Stomach (tissue), 9 donors: ENCODE results near the gene LLCFC1. TPM values are rescaled to one million over a fixed set of nuclear protein-coding genes. Genes with fewer than 3 reads are reported as not detected.
"Not testable (repeated sequence)": the region's sequence is repeated elsewhere in the genome, so short reads cannot be mapped to it uniquely, and the experiment has no call there.

ENCODE experiments used
- DNase-seq, 2 donors: peaks; one replicate each; pipeline versions ENCODE4 v3.0.0 to v3.0.0-alpha.2; 2013 to 2019
- H3K27ac ChIP-seq, 5 donors: fragments of 200-600 bp in 4 of 5; sonication (generic) in 4 of 5; one replicate each; pipeline ENCODE4 v1.5.1; 2013 to 2019; ENCODE audit warnings: mild to moderate bottlenecking in 1 of 5, moderate library complexity in 1 of 5
- H3K27me3 ChIP-seq, 3 donors: fragments of 200-600 bp; sonication (generic); one replicate each; pipeline ENCODE4 v1.5.1; 2017 to 2019; ENCODE audit warnings: mixed run types in 1 of 3
- H3K36me3 ChIP-seq, 4 donors: fragments of 200-600 bp; sonication (generic); 1 replicate in 3 of 4; 2 replicates in 1 of 4; pipeline ENCODE4 v1.5.1; 2016 to 2019
- H3K4me1 ChIP-seq, 4 donors: fragments of 200-600 bp; sonication (generic); one replicate each; pipeline ENCODE4 v1.5.1; 2016 to 2019
- H3K4me3 ChIP-seq, 4 donors: fragments of 200-600 bp; sonication (generic) in 3 of 4; one replicate each; pipeline ENCODE4 v1.5.1; 2016 to 2019; ENCODE audit warnings: mild to moderate bottlenecking in 1 of 4
- H3K9me3 ChIP-seq, 4 donors: fragments of 200-600 bp; sonication (generic); one replicate each; pipeline ENCODE4 v1.5.1; 2016 to 2019
- EP300 ChIP-seq: sonication (generic); formaldehyde crosslinking; IDR thresholded peaks from one replicate; pipeline ENCODE4 v1.6.1; 2017; ENCODE audit warnings: antibody characterized with exemption
- POLR2A ChIP-seq, 4 donors: fragments of 450-650 bp; IDR thresholded peaks; one replicate each; pipeline ENCODE4 v1.6.1; 2016; ENCODE audit warnings: antibody characterized with exemption in 4 of 4, control low read depth in 2 of 4, mild to moderate bottlenecking in 1 of 4, moderate library complexity in 1 of 4
- POLR2AphosphoS5 ChIP-seq, 3 donors: sonication (generic); formaldehyde crosslinking; IDR thresholded peaks; one replicate each; pipeline ENCODE4 v1.6.1; 2016; ENCODE audit warnings: antibody characterized with exemption in 3 of 3
- WGBS, 5 donors: extraction: QIAGEN DNeasy Blood & Tissue Kit in 3 of 5; methylation state at CpG; one replicate each; pipeline versions ENCODE4 v1.1.5 to v1.1.7; 2013 to 2018; 5-methylcytosine and 5-hydroxymethylcytosine counted together
- intact Hi-C: fragments of 100-400 bp; cut with DNase I; formaldehyde crosslinking; loops from one replicate; pipeline ENCODE4 v1.15.1; 2023; ENCODE audit warnings: low total_unique reads
- polyA plus RNA-seq, 3 donors: library from polyadenylated mRNA; stranded (reverse); fragments of 200-250 nt; gene quantifications; one replicate each; pipeline ENCODE4 v1.2.3, GENCODE V29; 2013
- total RNA-seq, 5 donors: library from RNA; depleted of rRNA; stranded (reverse); fragments of >200 nt; gene quantifications; one replicate each; pipeline versions ENCODE4 v1.1.0 to v1.2.3, GENCODE V29; 2014 to 2016
- TF ChIP-seq, protein P1 (sequence below), 7 experiments: fragments of 450-650 bp in 4 of 7; fragments of 200-600 bp in 3 of 7; sonication (generic) in 3 of 7; IDR thresholded peaks; one replicate each; pipeline ENCODE4 v1.5.1; 2016 to 2019; ENCODE audit warnings: antibody characterized with exemption in 7 of 7, control low read depth in 2 of 7, mild to moderate bottlenecking in 1 of 7
- donor health status: healthy with polysubstance abuse.
- donor health status: Bipolar disorder and iron deficiency.
- donor health status: healthy.

Gene LLCFC1
- total and polyA plus RNA-seq, 8 donors = 0.18 TPM; not detected in 7

DNA sequence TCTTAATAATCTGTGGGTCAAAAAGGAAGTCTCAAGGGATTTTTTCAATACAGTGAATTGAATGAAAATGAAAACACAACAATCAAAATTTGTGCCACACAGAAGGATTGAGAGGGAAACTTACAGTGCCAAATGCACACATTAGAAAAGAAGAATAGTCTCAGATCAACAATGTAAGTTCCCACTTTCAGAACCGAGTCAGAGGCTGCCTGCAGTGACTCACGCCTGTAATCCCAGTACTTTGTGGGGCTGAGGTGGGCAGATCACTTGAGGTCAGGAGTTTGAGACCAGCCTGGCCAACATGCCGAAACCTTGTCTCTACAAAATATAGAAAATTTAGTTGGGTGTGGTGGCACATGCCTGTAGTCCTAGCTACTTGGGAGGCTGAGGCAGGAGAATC lies 35.3 kb downstream of the LLCFC1 start:
- no peak for DNase-seq
- no peaks in the 10 kb centered on the region for H3K4me1 ChIP-seq
- TF ChIP-seq, protein P1, sequence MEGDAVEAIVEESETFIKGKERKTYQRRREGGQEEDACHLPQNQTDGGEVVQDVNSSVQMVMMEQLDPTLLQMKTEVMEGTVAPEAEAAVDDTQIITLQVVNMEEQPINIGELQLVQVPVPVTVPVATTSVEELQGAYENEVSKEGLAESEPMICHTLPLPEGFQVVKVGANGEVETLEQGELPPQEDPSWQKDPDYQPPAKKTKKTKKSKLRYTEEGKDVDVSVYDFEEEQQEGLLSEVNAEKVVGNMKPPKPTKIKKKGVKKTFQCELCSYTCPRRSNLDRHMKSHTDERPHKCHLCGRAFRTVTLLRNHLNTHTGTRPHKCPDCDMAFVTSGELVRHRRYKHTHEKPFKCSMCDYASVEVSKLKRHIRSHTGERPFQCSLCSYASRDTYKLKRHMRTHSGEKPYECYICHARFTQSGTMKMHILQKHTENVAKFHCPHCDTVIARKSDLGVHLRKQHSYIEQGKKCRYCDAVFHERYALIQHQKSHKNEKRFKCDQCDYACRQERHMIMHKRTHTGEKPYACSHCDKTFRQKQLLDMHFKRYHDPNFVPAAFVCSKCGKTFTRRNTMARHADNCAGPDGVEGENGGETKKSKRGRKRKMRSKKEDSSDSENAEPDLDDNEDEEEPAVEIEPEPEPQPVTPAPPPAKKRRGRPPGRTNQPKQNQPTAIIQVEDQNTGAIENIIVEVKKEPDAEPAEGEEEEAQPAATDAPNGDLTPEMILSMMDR (IDR thresholded peaks at IDR 0.05) = no peak
- H3K27ac ChIP-seq = no peak overlapping the region
- intact Hi-C loops = no loop called here
- H3K4me3 ChIP-seq = no peak overlapping the region
- H3K36me3 ChIP-seq = no peaks in the 10 kb centered on the region
- peaks cover 0 to 6% (median 5%) of the 10 kb centered on the region in 4 donors for H3K9me3 ChIP-seq
- no peaks in the 10 kb centered on the region for H3K27me3 ChIP-seq
- WGBS, 5 donors = 65 to 78% (median 68%) methylated on average over 3 of the region's 3 CpGs

DNA sequence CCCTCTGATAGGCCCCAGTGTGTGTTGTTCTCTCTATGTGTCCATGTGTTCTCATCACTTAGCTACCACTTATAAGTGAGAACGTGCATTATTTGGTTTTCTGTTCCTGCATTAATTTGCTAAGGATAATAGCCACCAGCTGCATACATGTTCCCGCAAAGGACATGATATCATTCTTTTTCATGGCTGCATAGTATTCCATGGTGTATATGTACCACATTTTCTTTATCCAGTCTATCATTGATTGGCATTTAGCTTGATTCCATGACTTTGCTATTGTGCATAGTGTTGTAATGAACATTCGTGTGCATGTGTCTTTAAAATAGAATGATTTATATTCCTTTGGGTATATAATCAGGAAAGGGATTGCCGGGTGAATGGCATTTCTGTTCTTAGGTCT lies 39.1 kb downstream of the LLCFC1 start:
- intact Hi-C loops, H3K4me3 ChIP-seq: not testable (repeated sequence)
- WGBS, 5 donors = 83 to 92% (median 86%) methylated on average over 4 of the region's 4 CpGs

DNA sequence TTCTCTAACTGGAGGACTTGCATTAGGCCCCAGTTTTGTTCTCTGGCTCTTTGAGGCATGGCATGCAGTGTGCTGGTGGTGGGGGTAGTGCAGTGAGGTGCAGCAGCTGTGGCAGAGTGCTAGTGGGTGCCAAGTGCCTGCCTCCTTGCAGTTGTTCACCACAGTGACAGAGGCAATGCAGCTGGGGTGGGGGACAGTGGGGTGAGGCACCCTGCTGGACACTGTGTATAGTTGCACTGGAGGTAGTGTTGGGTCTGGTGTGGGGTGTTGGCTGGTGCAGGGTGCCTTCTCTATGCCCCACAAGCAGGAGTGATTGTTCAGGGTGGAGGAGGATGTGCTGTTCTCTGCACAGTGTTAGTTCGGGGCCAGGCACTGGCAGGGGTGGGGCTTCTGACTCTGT lies 44.5 kb downstream of the LLCFC1 start:
- no peak for TF ChIP-seq POLR2A (IDR thresholded peaks at IDR 0.05)
- TF ChIP-seq, protein P1 (IDR thresholded peaks at IDR 0.05) = no peak
- TF ChIP-seq POLR2AphosphoS5 (IDR thresholded peaks at IDR 0.05) = no peak
- no peak for TF ChIP-seq EP300
- Histone ChIP-seq H3K27ac (no peak overlapping the region), H3K4me1 (no peaks in the 10 kb centered on the region), H3K36me3 (no peaks in the 10 kb centered on the region), H3K9me3 (peaks cover 0 to 7% (median 0%) of the 10 kb centered on the region in 4 donors), H3K27me3 (peaks cover 0 to 11% (median 0%) of the 10 kb centered on the region in 3 donors), H3K4me3 (no peak overlapping the region)
- intact Hi-C loops = no loop called here
- 57 to 89% (median 78%) methylated on average over 1 of the region's 1 CpG for WGBS, 5 donors
- no peak for DNase-seq

More for the DNA sequence above, 39.1 kb downstream of the LLCFC1 start:
- not testable (repeated sequence) for H3K27me3 ChIP-seq, H3K4me1 ChIP-seq, DNase-seq, H3K36me3 ChIP-seq, H3K27ac ChIP-seq
- peaks cover 0 to 12% (median 5%) of the 10 kb centered on the region in 4 donors for H3K9me3 ChIP-seq

DNA sequence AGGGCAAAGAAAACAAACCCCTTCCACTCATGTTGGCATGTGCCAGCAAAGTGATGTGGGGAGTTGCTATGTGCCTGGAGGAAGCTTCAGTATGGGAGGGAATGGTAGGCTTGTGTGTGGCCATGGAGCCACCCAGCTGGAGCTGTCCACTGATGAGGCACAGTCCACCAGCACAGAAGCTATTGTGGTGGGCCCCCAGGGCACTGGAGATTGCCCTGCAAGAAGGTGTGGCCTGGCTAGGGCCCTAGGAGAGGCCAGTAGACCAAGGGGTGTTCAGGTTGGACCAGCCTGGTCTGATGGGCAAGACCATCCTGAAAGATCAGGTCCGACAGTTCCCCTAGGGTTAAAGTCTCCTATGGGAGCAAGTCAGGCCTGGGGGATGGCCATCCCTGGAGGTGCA lies 45.0 kb downstream of the LLCFC1 start:
- Histone ChIP-seq H3K27ac (no peak overlapping the region), H3K9me3 (peaks cover 0 to 7% (median 0%) of the 10 kb centered on the region in 4 donors), H3K27me3 (peaks cover 0 to 11% (median 0%) of the 10 kb centered on the region in 3 donors), H3K36me3 (no peaks in the 10 kb centered on the region), H3K4me3 (no peak overlapping the region), H3K4me1 (no peaks in the 10 kb centered on the region)
- TF ChIP-seq POLR2AphosphoS5 (IDR thresholded peaks at IDR 0.05) = no peak
- no peak for TF ChIP-seq EP300
- no peak for TF ChIP-seq POLR2A (IDR thresholded peaks at IDR 0.05)
- TF ChIP-seq, protein P1 (IDR thresholded peaks at IDR 0.05) = no peak
- no peak for DNase-seq
- 79 to 93% (median 87%) methylated on average over 1 of the region's 1 CpG; no CpG with 5 or more reads in 1 of the 5 donors for WGBS, 5 donors
- intact Hi-C loops = no loop called here

Other genes starting within 250 kb of the LLCFC1 start
- gene PRSS1, start 190.0 kb upstream of the LLCFC1 start, total RNA-seq = 10 to 100 TPM in 1 of 5 donors, 1 to 10 TPM in 1, not detected in 3; 10.0 to 20.4 TPM
- 100 to 1,000 TPM in 2 of 3 donors, 10 to 100 TPM in 1; 61.0 to 233 (median 196) TPM for gene PRSS1, start 190.0 kb upstream of the LLCFC1 start, polyA plus RNA-seq
- 10 to 100 TPM in 1 of 5 donors, 1 to 10 TPM in 1, not detected in 3; 1.3 to 86.1 TPM for gene PRSS2, start 168.5 kb upstream of the LLCFC1 start, total RNA-seq
- gene PRSS2, start 168.5 kb upstream of the LLCFC1 start, polyA plus RNA-seq = 10 to 100 TPM; 51.4 to 69.4 (median 59.1) TPM
- gene EPHB6, start 84.4 kb upstream of the LLCFC1 start, total RNA-seq = 1 to 10 TPM; 5.4 to 9.6 (median 8.0) TPM
- 10 to 100 TPM in 2 of 3 donors, 1 to 10 TPM in 1; 6.2 to 23.1 (median 19.3) TPM for gene EPHB6, start 84.4 kb upstream of the LLCFC1 start, polyA plus RNA-seq
- 10 to 100 TPM in 2 of 5 donors, 1 to 10 TPM in 2, not detected in 1; 2.6 to 11.7 (median 10.3) TPM for gene TRPV6, start 53.7 kb upstream of the LLCFC1 start, total RNA-seq
- 1 to 10 TPM; 4.7 to 7.7 (median 7.4) TPM for gene TRPV6, start 53.7 kb upstream of the LLCFC1 start, polyA plus RNA-seq
- not detected for gene TRPV5, start 5.7 kb upstream of the LLCFC1 start, total RNA-seq
- not detected for gene TRPV5, start 5.7 kb upstream of the LLCFC1 start, polyA plus RNA-seq
- gene KEL, start 22.9 kb downstream of the LLCFC1 start, total RNA-seq = 1 to 10 TPM in 1 of 5 donors, not detected in 4; 1.5 TPM
- under 1 TPM in 1 of 3 donors, not detected in 2; 0.85 TPM for gene KEL, start 22.9 kb downstream of the LLCFC1 start, polyA plus RNA-seq
- gene OR9A2, start 87.6 kb downstream of the LLCFC1 start, total RNA-seq = not detected
- gene OR9A2, start 87.6 kb downstream of the LLCFC1 start, polyA plus RNA-seq = not detected
- not detected for gene OR6V1, start 112.9 kb downstream of the LLCFC1 start, total RNA-seq
- gene OR6V1, start 112.9 kb downstream of the LLCFC1 start, polyA plus RNA-seq = not detected
- gene PIP, start 192.6 kb downstream of the LLCFC1 start, total RNA-seq = not detected
- gene PIP, start 192.6 kb downstream of the LLCFC1 start, polyA plus RNA-seq = under 1 TPM in 1 of 3 donors, not detected in 2; 0.45 TPM
- gene TAS2R39, start 243.9 kb downstream of the LLCFC1 start, total RNA-seq = not detected
- gene TAS2R39, start 243.9 kb downstream of the LLCFC1 start, polyA plus RNA-seq = not detected